Measurements from ENCODE around the gene CCBE1.
A peak's percentile ranks its signal among the peaks of the same experiment; 100 is the strongest.
"Not testable (repeated sequence)": the region's sequence is repeated elsewhere in the genome, so short reads cannot be mapped to it uniquely, and the experiment has no call there.

Gene CCBE1

GRCh38 chr18:59651071-59651470 is 46.2 kb downstream of the CCBE1 start:
- no peak for DNase-seq

- DNase-seq: peak; percentile 69
Observed at GRCh38 chr18:59650266-59650820, 46.9 kb downstream of the CCBE1 start.

GRCh38 chr18:59649591-59649990 is 47.6 kb downstream of the CCBE1 start:
- no peak for DNase-seq

GRCh38 chr18:59648469-59648868 is 48.8 kb downstream of the CCBE1 start:
- DNase-seq: not testable (repeated sequence)

- DNase-seq: no peak
Observed at GRCh38 chr18:59646963-59647307, 50.3 kb downstream of the CCBE1 start.

GRCh38 chr18:59646228-59646962 is 50.8 kb downstream of the CCBE1 start:
- DNase-seq: no peak

- no peak for DNase-seq
Observed at GRCh38 chr18:59643740-59644139, 53.5 kb downstream of the CCBE1 start.

- no peak for DNase-seq
Observed at GRCh38 chr18:59640721-59641120, 56.5 kb downstream of the CCBE1 start.

- DNase-seq: no peak
Observed at GRCh38 chr18:59639821-59640220, 57.4 kb downstream of the CCBE1 start.

GRCh38 chr18:59639136-59639535 is 58.1 kb downstream of the CCBE1 start:
- no peak for DNase-seq

- DNase-seq: peak; percentile 42
Observed at GRCh38 chr18:59633961-59634485, 63.2 kb downstream of the CCBE1 start.

GRCh38 chr18:59633317-59633716 is 63.9 kb downstream of the CCBE1 start:
- no peak for DNase-seq

GRCh38 chr18:59631583-59632181 is 65.5 kb downstream of the CCBE1 start:
- DNase-seq: peak; percentile 46

- no peak for DNase-seq
Observed at GRCh38 chr18:59629894-59630293, 67.3 kb downstream of the CCBE1 start.

- no peak for DNase-seq
Observed at GRCh38 chr18:59628995-59629394, 68.2 kb downstream of the CCBE1 start.

- no peak for DNase-seq
Observed at GRCh38 chr18:59627414-59627813, 69.8 kb downstream of the CCBE1 start.

GRCh38 chr18:59624369-59624765 is 72.9 kb downstream of the CCBE1 start:
- no peak for DNase-seq

- peak; percentile 72 for DNase-seq
Observed at GRCh38 chr18:59623456-59624368, 73.5 kb downstream of the CCBE1 start.

GRCh38 chr18:59621027-59621426 is 76.2 kb downstream of the CCBE1 start:
- DNase-seq: no peak

- DNase-seq: no peak
Observed at GRCh38 chr18:59620381-59620780, 76.8 kb downstream of the CCBE1 start.

GRCh38 chr18:59619816-59620215 is 77.4 kb downstream of the CCBE1 start:
- no peak for DNase-seq

- DNase-seq: peak; percentile 47
Observed at GRCh38 chr18:59617468-59617932, 79.7 kb downstream of the CCBE1 start.

- peak; percentile 49 for DNase-seq
Observed at GRCh38 chr18:59616501-59616900, 80.7 kb downstream of the CCBE1 start.

All from fibroblast of skin of abdomen (primary cell).